GM12873 (cell line): Measurements from ENCODE around the gene ESRP2.

Source experiments
- CTCF ChIP-seq: IDR thresholded peaks from 2 replicates; pipeline ENCODE4 v1.5.1; 2012; ENCODE audit warnings: low read depth, mild to moderate bottlenecking, moderate library complexity, low read length, control low read depth; ENCODE audit not compliant: insufficient read depth; ENCODE audit errors: missing control alignments

The ESRP2 gene

DNA sequence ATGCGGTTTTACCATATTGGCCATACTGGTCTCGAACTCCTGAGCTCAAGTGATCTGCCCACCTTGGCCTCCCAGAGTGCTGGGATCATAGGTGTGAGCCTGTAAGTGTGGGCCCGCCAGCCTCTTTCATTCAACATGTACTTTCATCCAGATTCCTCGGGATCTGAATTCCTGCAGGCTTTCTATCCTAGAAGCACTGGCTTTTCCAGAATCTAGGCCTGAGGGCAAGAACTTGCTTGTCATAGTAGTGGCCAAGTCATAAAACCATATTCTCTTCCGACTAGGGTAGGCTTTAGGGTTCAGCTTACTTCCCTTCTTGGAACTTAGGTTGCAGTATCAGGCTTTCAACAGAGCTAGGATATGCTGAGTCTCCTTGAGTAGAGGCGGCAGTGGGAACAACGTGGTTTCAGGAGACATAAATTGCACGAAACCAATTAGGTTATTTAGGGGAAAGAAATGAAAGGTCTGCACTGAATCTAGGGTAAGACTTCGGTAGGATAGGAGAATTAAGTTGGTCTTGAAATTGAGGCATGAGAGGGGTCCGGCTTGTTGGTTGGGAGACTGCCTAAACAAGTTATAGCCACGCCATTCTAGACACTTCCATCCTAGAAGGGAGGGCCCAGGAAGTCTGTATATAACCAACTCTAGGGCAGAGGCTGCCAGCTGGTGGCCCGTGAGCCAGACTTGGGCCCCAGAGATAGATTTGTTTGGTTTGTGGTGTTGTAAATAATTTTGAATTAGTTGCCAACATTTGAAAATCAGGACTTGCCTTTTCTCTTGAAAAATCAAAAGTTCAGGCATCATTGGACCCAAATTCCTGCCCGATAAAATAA is 44.0 kb upstream of the ESRP2 start:
- no peak for TF ChIP-seq CTCF

DNA sequence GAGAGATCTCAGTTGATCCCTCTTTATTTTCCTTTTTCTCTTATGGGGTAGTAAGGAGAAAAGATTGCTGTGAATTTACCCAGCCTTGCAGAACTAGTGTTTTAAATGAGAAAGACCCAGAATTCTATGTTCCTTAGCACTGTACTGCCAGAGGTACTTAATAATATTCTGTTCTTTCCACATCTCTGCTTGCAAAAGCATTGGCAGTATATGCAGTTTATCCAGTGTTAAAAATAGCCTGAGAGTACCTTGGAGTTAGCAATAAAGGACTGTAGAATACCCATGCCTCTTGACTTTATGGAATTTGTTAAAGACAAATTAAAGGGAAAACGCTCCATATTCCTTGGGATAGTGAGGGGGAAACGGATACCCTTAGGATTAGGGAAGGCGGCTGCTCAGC is 40.3 kb upstream of the ESRP2 start:
- no peak for TF ChIP-seq CTCF

DNA sequence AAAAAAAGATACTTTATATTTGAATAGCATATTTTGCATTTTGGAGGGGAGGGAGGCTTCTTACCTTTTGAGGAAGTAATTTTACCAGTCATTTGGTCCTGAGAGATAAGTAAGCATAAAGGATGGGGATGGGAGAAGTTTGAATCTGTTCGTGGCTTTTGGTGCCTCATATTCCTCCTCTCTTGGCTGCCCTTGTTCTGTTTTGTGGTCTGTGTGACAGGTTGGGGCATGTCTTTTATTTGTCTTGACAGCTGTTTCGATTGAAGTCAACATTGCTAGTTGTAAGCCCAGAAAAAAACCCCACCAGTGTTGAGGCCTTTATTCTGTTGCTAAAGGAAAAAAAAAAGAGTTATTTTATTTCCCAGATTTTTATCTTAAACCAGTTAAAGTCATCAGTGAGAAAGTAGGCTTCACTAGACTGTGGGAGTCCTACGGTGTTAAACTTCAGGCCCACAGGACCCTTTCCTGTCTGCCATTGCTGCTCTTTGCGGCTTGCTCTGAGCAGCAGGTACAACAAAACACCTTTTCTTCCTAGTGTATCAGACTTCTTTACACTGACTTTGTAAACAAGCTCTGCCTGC is 39.8 kb upstream of the ESRP2 start:
- TF ChIP-seq CTCF, result no peak

DNA sequence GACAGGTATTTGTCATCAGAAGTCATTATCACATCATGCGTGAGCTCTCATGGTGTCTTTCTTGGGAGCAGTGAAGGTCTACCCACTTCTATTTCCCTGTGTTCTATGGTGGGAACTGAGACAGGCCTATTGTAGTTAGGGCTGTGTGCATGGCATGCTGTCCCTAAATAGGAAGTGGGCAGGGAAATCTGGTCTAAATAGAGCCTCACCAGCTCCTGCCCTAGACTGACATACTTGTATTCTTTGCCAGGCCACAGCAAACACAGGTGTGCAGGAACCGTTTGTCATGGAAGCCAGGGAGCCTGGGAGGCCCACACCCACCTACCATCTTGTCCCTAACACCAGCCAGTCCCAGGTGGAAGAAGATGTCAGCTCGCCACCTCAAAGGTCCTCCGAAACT is 38.5 kb upstream of the ESRP2 start:
- no peak for TF ChIP-seq CTCF

DNA sequence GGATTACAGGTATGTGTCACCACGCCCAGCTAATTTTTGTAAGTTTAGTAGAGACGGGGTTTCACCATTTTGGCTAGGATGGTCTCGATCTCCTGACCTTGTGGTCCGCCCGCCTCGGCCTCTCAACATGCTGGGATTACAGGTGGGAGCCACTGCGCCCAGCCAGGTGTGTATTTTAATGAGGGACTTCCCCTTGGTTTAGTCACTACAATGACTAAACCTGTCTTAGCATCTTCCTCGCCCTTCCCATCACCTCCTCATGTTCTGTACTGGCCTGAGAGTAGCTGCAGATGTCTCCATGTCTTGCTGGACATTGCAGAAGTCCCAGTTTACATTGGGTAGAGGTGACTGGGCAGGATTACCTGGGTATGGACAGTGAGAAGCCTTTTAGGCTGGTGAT is 38.0 kb upstream of the ESRP2 start:
- no peak for TF ChIP-seq CTCF

- TF ChIP-seq CTCF, result no peak
Measured at GRCh38 chr16:68273459-68273858, 37.5 kb upstream of the ESRP2 start.

DNA sequence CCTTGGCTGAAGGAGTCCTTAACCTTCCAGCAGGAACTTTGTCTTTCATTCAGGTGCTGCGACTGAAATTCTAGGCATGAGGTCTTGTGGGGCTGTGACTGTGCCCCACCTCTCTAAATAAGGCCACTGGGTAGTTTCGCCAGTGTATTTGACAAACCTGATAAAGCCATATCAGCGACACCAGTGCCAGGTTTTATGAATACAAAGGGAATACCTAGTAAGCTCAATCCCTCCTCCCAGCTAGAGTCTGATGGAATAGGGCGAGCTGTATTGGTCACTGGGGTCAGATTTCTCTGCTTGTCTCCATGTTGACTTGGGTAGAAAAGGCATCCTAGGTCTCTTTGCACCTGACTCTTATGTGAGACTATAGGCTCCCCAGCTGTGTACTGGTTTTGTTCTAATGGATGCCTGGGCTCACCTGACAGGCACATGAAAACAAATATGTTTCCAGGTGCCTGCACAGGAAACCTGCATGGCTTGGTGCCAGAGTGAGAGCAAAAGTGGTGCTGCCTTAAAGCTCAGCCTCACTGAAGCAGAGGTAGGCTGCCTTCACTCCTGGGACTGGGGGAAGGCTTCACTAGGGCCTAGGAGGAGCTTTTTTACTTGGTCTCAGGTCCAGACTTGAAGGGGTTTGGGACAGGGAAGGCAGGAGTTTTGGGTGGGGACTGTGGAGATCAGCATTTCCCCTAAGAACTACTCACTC is 36.7 kb upstream of the ESRP2 start:
- no peak for TF ChIP-seq CTCF
